ENCODE results near the gene CEACAM19.
"Not testable (repeated sequence)": the region's sequence is repeated elsewhere in the genome, so short reads cannot be mapped to it uniquely, and the experiment has no call there.

Gene CEACAM19

GRCh38 chr19:44673510-44673909 is 2.2 kb downstream of the CEACAM19 start:
- Mint-ChIP-seq H3K27me3 (peaks cover 6 to 9% of the 10 kb centered on the region in 2 donors), H3K4me1 (peaks cover 0 to 4% of the 10 kb centered on the region in 2 donors), H3K9me3 (peaks cover 2 to 3% of the 10 kb centered on the region in 2 donors), H3K27ac (no peak overlapping the region), H3K4me3 (no peak overlapping the region), H3K36me3 (no peaks in the 10 kb centered on the region)
- DNase-seq, result no peak
- ATAC-seq (replicated peaks), result no peak

GRCh38 chr19:44675521-44675920 is 4.2 kb downstream of the CEACAM19 start:
- peaks cover 2 to 3% of the 10 kb centered on the region in 2 donors for H3K9me3 Mint-ChIP-seq
- H3K4me3 Mint-ChIP-seq, result no peak overlapping the region
- peaks cover 0 to 4% of the 10 kb centered on the region in 2 donors for H3K4me1 Mint-ChIP-seq
- no peaks in the 10 kb centered on the region for H3K36me3 Mint-ChIP-seq
- no peak for DNase-seq
- peaks cover 7 to 21% of the 10 kb centered on the region in 2 donors for H3K27me3 Mint-ChIP-seq
- H3K27ac Mint-ChIP-seq, result no peak overlapping the region
- ATAC-seq (replicated peaks), result no peak

- Mint-ChIP-seq H3K4me1 (peaks cover 0 to 4% of the 10 kb centered on the region in 2 donors), H3K36me3 (no peaks in the 10 kb centered on the region), H3K27me3 (peaks cover 13 to 22% of the 10 kb centered on the region in 2 donors), H3K27ac (no peak overlapping the region), H3K9me3 (peaks cover 2 to 3% of the 10 kb centered on the region in 2 donors), H3K4me3 (no peak overlapping the region)
- no peak for ATAC-seq (replicated peaks)
- no peak for DNase-seq
These were observed 5.9 kb downstream of the CEACAM19 start for GRCh38 chr19:44677019-44677811.

GRCh38 chr19:44680536-44680935 is 9.3 kb downstream of the CEACAM19 start:
- Mint-ChIP-seq H3K4me1 (peaks cover 12 to 13% of the 10 kb centered on the region in 2 donors), H3K36me3 (no peaks in the 10 kb centered on the region), H3K4me3 (no peak overlapping the region), H3K27me3 (peaks cover 31 to 43% of the 10 kb centered on the region in 2 donors), H3K9me3 (peaks cover 3 to 4% of the 10 kb centered on the region in 2 donors), H3K27ac (no peak overlapping the region)
- DNase-seq (no peak), ATAC-seq (replicated peaks) (no peak)

GRCh38 chr19:44681992-44682790 is 10.9 kb downstream of the CEACAM19 start:
- peaks cover 0 to 2% of the 10 kb centered on the region in 2 donors for H3K9me3 Mint-ChIP-seq
- DNase-seq (no peak), ATAC-seq (replicated peaks) (no peak)
- H3K36me3 Mint-ChIP-seq, result no peaks in the 10 kb centered on the region
- H3K27ac Mint-ChIP-seq, result no peak overlapping the region
- peaks cover 17 to 24% of the 10 kb centered on the region in 2 donors for H3K4me1 Mint-ChIP-seq
- no peak overlapping the region for H3K4me3 Mint-ChIP-seq
- H3K27me3 Mint-ChIP-seq, result peaks cover 37 to 50% of the 10 kb centered on the region in 2 donors

- peak; percentile 24 to 29 for ATAC-seq (replicated peaks)
- Mint-ChIP-seq H3K9me3 (peaks cover 0 to 1% of the 10 kb centered on the region in 2 donors), H3K4me1 (peaks cover 17 to 23% of the 10 kb centered on the region in 2 donors), H3K27me3 (peaks cover 39 to 52% of the 10 kb centered on the region in 2 donors), H3K27ac (no peak overlapping the region), H3K36me3 (no peaks in the 10 kb centered on the region), H3K4me3 (no peak overlapping the region)
- DNase-seq, result no peak
These were observed 11.5 kb downstream of the CEACAM19 start for GRCh38 chr19:44682807-44683206.

GRCh38 chr19:44683434-44684210 is 12.3 kb downstream of the CEACAM19 start:
- peaks cover 42 to 54% of the 10 kb centered on the region in 2 donors for H3K27me3 Mint-ChIP-seq
- peaks cover 0 to 1% of the 10 kb centered on the region in 2 donors for H3K9me3 Mint-ChIP-seq
- H3K4me1 Mint-ChIP-seq, result peaks cover 19 to 23% of the 10 kb centered on the region in 2 donors
- no peak for ATAC-seq (replicated peaks)
- no peak overlapping the region for H3K4me3 Mint-ChIP-seq
- H3K27ac Mint-ChIP-seq, result no peak overlapping the region
- no peak for DNase-seq
- no peaks in the 10 kb centered on the region for H3K36me3 Mint-ChIP-seq

GRCh38 chr19:44684396-44684795 is 13.1 kb downstream of the CEACAM19 start:
- not testable (repeated sequence) for H3K4me3 Mint-ChIP-seq; DNase-seq; H3K36me3 Mint-ChIP-seq; H3K9me3 Mint-ChIP-seq; ATAC-seq (replicated peaks)
- Mint-ChIP-seq H3K27me3 (peaks cover 45 to 56% of the 10 kb centered on the region in 2 donors), H3K27ac (peak overlapping the region; percentile 22), H3K4me1 (peaks cover 23 to 31% of the 10 kb centered on the region in 2 donors)

GRCh38 chr19:44684892-44685863 is 13.9 kb downstream of the CEACAM19 start:
- Mint-ChIP-seq H3K36me3 (no peaks in the 10 kb centered on the region), H3K27me3 (peaks cover 47 to 58% of the 10 kb centered on the region in 2 donors), H3K4me1 (peaks cover 31 to 35% of the 10 kb centered on the region in 2 donors), H3K27ac (no peak overlapping the region), H3K9me3 (peaks cover 0 to 1% of the 10 kb centered on the region in 2 donors), H3K4me3 (peak overlapping the region in 1 of 2 donors; percentile 22)
- ATAC-seq (replicated peaks) (peak; percentile 28 to 29), DNase-seq (no peak)

- Mint-ChIP-seq H3K4me3 (no peak overlapping the region), H3K4me1 (peaks cover 31 to 35% of the 10 kb centered on the region in 2 donors), H3K9me3 (peaks cover 0 to 1% of the 10 kb centered on the region in 2 donors), H3K27me3 (peaks cover 42 to 51% of the 10 kb centered on the region in 2 donors), H3K36me3 (no peaks in the 10 kb centered on the region), H3K27ac (no peak overlapping the region)
- ATAC-seq (replicated peaks) (peak; percentile 26 to 54), DNase-seq (no peak)
These were observed 14.6 kb downstream of the CEACAM19 start for GRCh38 chr19:44685877-44686276.

- H3K36me3 Mint-ChIP-seq, result no peaks in the 10 kb centered on the region
- H3K4me1 Mint-ChIP-seq, result peaks cover 35 to 41% of the 10 kb centered on the region in 2 donors
- no peak overlapping the region for H3K27ac Mint-ChIP-seq
- ATAC-seq (replicated peaks) (no peak), DNase-seq (no peak)
- peaks cover 0 to 1% of the 10 kb centered on the region in 2 donors for H3K9me3 Mint-ChIP-seq
- H3K4me3 Mint-ChIP-seq, result no peak overlapping the region
- H3K27me3 Mint-ChIP-seq, result peaks cover 41 to 45% of the 10 kb centered on the region in 2 donors
These were observed 15.6 kb downstream of the CEACAM19 start for GRCh38 chr19:44686896-44687295.

GRCh38 chr19:44687888-44688287 is 16.6 kb downstream of the CEACAM19 start:
- H3K9me3 Mint-ChIP-seq, result peaks cover 0 to 1% of the 10 kb centered on the region in 2 donors

More at GRCh38 chr19:44687888-44688287, 16.6 kb downstream of the CEACAM19 start:
- H3K4me3 Mint-ChIP-seq, result no peak overlapping the region
- H3K27ac Mint-ChIP-seq, result no peak overlapping the region
- peaks cover 41 to 51% of the 10 kb centered on the region in 2 donors for H3K4me1 Mint-ChIP-seq
- H3K36me3 Mint-ChIP-seq, result no peaks in the 10 kb centered on the region
- DNase-seq, result no peak
- ATAC-seq (replicated peaks), result no peak
- H3K27me3 Mint-ChIP-seq, result peaks cover 37 to 44% of the 10 kb centered on the region in 2 donors

Data from stimulated activated naive B cell treated with anti-CD40 and anti-IgM and Interleukin-4, amounts not matched to agents 10 μg/mL and 1 μg/mL and 100 μg/mL, for 72 hours (primary cell).